ENCODE results near the gene FRAT1. TPM values are rescaled to one million over a fixed set of nuclear protein-coding genes. Genes with fewer than 3 reads are reported as not detected.
A peak's percentile ranks its signal among the peaks of the same experiment; 100 is the strongest.
"Not testable (repeated sequence)": the region's sequence is repeated elsewhere in the genome, so short reads cannot be mapped to it uniquely, and the experiment has no call there.

Gene FRAT1
- total RNA-seq, 2 donors from 2014 or later = 1.5 to 3.7 TPM

DNA sequence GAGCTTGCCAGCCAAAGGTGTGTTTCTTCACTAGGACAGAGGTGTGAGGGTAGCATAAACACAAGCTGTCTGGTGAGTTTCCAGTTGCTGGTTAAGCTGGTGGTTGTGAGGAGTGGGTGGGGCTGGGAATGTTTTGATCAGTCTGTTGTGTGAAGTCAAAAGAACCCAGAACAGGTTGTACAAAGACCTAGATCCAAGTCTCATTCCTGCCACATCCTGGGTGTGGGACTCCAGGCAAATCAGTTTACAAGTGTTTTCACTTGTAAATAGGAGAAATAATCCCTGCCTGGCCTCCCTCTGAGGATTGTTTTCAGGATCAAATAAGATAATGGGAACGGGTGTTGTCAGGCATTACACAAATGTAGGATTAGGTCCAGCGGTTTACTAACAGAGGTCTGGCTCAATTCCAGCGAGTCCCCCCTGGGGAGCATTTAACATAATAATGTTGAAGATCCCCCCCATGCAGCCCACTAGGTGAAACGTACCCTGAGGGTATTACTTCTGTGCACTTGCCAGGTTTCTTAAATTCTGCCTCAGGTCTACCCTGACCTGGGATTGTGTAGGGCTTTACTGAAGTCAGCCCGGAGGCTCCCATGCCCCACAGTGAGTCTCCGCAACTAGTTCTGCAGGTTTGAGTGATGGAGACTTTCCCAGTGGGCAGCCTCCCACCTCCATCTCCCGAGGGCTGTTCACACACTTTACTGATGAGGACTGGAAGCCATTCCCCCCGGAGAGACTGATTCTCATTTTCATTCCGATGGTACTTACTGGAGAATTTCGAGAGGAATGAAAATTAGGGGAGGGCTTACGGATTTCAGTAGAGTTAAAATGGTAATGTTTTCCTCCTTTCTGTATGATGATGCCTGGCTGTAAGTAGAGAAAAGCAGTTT, 18.1 kb downstream of the FRAT1 start:
- no peaks in the 10 kb centered on the region for H3K9me3 Mint-ChIP-seq
- peak overlapping the region; percentile 54 for H3K27ac Mint-ChIP-seq
- ATAC-seq (replicated peaks) = no peak
- H3K4me3 Mint-ChIP-seq = no peak overlapping the region
- no peaks in the 10 kb centered on the region for H3K27me3 Mint-ChIP-seq
- peaks cover 14% of the 10 kb centered on the region for H3K36me3 Mint-ChIP-seq (ENCODE audit: low read depth)
- H3K4me1 Mint-ChIP-seq = peaks cover 14% of the 10 kb centered on the region

DNA sequence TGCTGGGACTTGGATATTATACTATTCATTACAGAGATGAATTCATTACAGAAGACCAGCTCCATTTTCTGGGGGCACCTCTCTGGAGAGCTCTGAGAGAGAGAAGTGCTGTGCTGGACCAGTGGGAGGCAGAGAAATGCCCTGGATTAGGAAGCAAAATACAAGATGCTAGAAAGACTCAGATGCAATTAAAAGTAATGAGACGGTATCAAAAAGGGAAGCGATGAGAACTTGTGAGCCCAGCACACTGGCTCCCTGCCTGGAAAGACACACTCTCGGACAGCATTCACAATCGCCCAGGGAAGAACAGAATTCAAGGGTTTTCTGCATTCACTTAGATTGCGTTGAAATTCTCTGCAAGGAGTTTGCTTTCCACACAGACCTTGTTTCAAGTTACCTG, 19.0 kb downstream of the FRAT1 start:
- H3K4me3 Mint-ChIP-seq = no peak overlapping the region
- H3K9me3 Mint-ChIP-seq = no peaks in the 10 kb centered on the region
- peaks cover 6% of the 10 kb centered on the region for H3K36me3 Mint-ChIP-seq (ENCODE audit: low read depth)
- no peaks in the 10 kb centered on the region for H3K27me3 Mint-ChIP-seq
- no peak for ATAC-seq (replicated peaks)
- no peak overlapping the region for H3K27ac Mint-ChIP-seq
- H3K4me1 Mint-ChIP-seq = peaks cover 6% of the 10 kb centered on the region

DNA sequence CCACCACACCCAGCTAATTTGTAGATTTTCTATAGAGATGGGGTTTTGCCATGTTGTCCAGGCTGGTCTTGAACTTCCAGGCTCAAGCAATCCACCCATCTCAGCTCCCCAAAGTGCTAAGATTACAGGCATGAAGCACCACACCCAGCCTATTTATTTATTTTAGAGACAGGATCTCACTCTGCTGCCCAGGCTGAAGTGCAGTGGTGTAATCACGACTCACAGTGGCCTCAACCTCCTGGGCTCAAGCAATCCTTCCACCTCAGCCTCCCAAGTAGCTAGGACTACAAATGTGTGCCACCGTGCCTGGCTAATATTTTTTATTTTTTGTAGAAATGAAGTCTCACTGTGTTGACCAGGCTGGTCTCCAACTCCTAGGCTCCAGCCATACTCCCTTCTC, 22.3 kb downstream of the FRAT1 start:
- no peaks in the 10 kb centered on the region for H3K36me3 Mint-ChIP-seq (ENCODE audit: low read depth)

DNA sequence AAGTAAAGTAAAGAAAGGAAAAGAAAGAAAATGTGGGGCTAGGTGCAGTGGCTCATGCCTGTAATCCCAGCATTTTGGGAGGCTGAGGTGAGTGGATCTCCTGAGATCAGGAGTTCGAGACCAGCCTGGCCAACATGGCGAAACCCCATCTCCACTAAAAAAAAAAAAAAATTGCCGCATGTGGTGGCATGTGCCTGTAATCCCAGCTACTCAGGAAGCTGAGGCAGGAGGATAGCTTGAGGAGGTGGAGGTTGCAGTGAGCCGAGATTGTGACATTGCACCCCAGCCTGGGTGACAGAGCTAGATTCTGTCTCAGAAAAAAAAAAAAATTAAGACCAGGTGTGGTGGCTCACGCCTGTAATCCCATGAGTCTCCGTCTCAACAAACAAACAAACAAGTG, 24.6 kb downstream of the FRAT1 start:
- not testable (repeated sequence) for H3K27me3 Mint-ChIP-seq; ATAC-seq (replicated peaks); H3K9me3 Mint-ChIP-seq; H3K36me3 Mint-ChIP-seq (ENCODE audit: low read depth); H3K4me3 Mint-ChIP-seq; H3K27ac Mint-ChIP-seq; H3K4me1 Mint-ChIP-seq

More for the DNA sequence above, 22.3 kb downstream of the FRAT1 start:
- no peaks in the 10 kb centered on the region for H3K9me3 Mint-ChIP-seq
- no peaks in the 10 kb centered on the region for H3K4me1 Mint-ChIP-seq
- no peak overlapping the region for H3K4me3 Mint-ChIP-seq
- H3K27me3 Mint-ChIP-seq = no peaks in the 10 kb centered on the region
- no peak for ATAC-seq (replicated peaks)
- no peak overlapping the region for H3K27ac Mint-ChIP-seq

DNA sequence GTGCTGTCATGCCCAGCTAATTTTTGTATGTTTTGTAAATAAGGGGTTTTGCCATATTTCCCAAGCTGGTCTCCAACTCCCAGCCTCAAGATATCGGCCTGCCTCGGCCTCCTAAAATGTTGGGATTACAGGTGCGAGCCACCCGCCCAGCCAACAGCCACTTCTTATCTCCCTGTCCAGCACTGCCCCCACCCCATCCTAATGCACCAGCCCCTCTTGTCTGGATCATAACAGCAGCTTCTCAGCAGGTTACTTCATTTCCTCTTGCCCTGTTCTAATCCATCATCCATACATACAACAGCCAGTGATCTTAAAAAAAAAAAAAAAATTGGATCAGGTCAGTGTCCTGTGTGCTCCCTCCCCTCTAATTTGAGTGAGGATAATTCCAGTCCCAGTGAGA, 28.2 kb downstream of the FRAT1 start:
- no peak overlapping the region for H3K27ac Mint-ChIP-seq
- H3K4me1 Mint-ChIP-seq = no peaks in the 10 kb centered on the region
- H3K36me3 Mint-ChIP-seq (ENCODE audit: low read depth) = peaks cover 20% of the 10 kb centered on the region
- no peaks in the 10 kb centered on the region for H3K27me3 Mint-ChIP-seq
- ATAC-seq (replicated peaks) = no peak
- H3K9me3 Mint-ChIP-seq = no peaks in the 10 kb centered on the region
- H3K4me3 Mint-ChIP-seq = no peak overlapping the region

DNA sequence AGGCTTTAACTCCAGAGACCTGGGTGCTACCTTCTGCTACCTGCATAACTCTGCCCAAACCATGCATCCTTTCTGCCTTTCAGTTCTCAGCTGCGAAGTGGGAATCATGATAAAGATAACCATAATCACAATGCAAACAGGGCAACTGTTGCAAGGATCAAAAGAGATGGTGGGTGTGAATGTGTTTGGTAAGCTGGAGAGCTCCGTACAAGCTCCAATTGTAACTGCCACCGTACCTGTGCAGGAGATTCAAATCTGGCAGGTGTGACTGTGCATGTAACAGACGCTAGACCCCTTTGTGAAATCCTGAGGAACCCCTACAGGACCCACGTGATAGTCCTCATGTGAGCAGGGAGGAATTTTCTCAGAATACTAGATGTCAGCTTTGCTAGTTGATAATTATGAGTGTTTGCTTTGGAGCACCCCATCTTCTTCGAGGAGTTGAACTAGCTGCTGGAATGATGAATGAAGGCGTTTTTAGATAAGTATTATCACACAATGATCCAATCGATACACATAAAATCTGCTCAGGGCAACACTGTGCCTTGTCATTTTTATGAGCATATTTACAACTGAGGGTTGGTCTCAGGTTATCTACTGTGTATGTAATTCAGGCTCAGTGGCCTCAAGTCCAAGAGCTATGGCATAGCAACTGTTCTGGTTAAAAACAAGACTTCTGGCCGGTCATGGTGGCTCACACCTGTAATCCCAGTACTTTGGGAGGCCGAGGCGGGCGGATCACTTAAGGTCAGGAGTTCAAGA, 30.9 kb downstream of the FRAT1 start:
- peaks cover 37% of the 10 kb centered on the region for H3K36me3 Mint-ChIP-seq (ENCODE audit: low read depth)
- no peaks in the 10 kb centered on the region for H3K27me3 Mint-ChIP-seq
- no peaks in the 10 kb centered on the region for H3K9me3 Mint-ChIP-seq
- no peak overlapping the region for H3K27ac Mint-ChIP-seq
- no peak overlapping the region for H3K4me3 Mint-ChIP-seq
- no peak for ATAC-seq (replicated peaks)
- no peaks in the 10 kb centered on the region for H3K4me1 Mint-ChIP-seq

DNA sequence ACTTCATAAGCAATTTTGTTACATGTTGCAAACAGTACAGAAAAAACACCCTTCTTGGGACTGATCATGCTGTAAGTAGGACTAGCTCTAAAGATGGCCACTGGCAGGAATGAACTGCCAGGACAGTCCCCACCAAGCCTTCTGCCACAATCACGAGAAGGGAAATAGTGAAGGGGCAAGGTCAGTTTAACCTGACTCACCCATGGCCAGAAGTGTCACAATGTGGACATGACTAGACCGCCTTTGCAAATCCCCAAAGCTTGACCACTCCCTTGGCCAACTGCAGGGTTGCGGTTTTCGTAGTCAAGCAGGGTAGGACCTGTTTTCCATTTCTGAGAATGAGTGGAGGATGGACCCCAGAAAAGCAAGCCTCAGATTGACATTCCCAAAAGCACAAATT, 34.9 kb downstream of the FRAT1 start:
- H3K36me3 Mint-ChIP-seq (ENCODE audit: low read depth) = peaks cover 76% of the 10 kb centered on the region
- no peak overlapping the region for H3K27ac Mint-ChIP-seq
- no peaks in the 10 kb centered on the region for H3K27me3 Mint-ChIP-seq
- ATAC-seq (replicated peaks) = no peak
- H3K4me1 Mint-ChIP-seq = peaks cover 5% of the 10 kb centered on the region
- no peak overlapping the region for H3K4me3 Mint-ChIP-seq
- H3K9me3 Mint-ChIP-seq = no peaks in the 10 kb centered on the region

DNA sequence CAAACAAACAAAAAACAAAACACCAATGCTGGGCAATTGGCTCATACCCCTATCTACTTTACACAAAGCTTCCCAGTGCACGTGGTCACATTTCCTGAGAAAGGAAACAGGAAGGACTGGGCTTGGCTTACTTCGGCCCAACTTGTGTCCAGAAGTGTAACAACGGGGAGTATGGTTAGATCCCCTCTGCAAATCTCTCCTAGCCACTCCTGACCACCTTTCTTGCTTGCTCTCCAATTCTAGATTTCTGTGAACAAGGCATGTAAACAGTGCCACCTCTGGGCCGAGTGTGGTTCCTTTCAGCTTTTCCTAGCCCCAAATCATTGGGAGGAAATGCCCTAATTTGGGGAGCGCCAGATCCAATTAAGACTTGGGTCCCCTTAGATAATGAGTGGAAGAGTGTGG, 36.5 kb downstream of the FRAT1 start:
- no peaks in the 10 kb centered on the region for H3K27me3 Mint-ChIP-seq
- H3K4me1 Mint-ChIP-seq = peaks cover 5% of the 10 kb centered on the region
- H3K9me3 Mint-ChIP-seq = no peaks in the 10 kb centered on the region
- no peak overlapping the region for H3K4me3 Mint-ChIP-seq
- no peak for ATAC-seq (replicated peaks)
- H3K36me3 Mint-ChIP-seq (ENCODE audit: low read depth) = peaks cover 77% of the 10 kb centered on the region
- H3K27ac Mint-ChIP-seq = peak overlapping the region; percentile 11

DNA sequence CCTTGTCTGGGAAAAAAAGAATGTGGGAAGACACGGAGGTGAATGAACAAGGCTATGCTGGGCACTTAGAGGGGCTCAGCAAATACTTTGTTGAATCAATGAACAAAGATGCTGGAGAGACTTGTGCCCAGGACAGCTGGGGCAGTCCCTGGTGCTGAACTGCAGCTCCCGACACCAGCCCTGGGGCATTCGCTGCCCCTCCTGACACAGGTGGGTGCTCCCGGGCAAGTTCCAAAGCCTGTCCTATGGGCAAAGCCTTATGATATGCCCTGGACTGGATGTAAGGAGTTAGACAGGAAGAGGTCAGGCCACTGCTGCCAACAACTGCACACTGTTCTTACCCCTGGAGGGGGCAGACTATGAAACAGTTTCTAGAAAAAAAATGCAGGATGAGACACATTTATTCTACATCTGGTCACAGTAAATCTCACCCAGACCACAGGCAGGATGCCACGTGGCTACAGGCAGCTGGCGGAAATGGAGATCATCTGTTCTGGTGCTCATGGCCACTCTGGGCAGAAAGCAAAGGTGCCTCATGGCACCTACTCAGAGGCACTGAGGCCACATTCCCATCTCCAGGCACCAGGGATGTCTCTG, 37.3 kb downstream of the FRAT1 start:
- H3K9me3 Mint-ChIP-seq = no peaks in the 10 kb centered on the region
- H3K4me1 Mint-ChIP-seq = peaks cover 5% of the 10 kb centered on the region
- peak overlapping the region; percentile 11 for H3K27ac Mint-ChIP-seq
- no peak for ATAC-seq (replicated peaks)
- no peaks in the 10 kb centered on the region for H3K27me3 Mint-ChIP-seq
- H3K36me3 Mint-ChIP-seq (ENCODE audit: low read depth) = peaks cover 84% of the 10 kb centered on the region
- H3K4me3 Mint-ChIP-seq = no peak overlapping the region

DNA sequence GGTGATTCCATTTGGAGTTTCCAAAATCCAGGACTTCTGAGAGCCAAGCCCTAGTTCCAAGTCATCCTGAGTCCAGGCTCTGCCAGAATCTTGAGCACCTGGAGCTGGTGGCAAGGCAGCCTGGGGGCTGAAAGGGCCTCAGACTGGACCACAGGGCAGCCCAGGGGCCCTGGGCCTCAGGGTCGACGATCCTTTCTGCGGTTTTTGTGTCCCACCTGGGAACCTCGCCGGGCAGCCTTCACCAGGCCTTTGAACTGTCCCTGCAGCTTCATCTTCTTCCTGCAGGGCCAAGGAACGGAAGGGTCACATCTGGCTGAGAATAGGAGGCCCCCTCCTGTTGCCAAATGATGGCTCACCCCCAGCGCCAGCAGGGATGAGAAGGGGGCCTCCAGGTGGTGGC, 37.8 kb downstream of the FRAT1 start:
- no peaks in the 10 kb centered on the region for H3K27me3 Mint-ChIP-seq
- peaks cover 82% of the 10 kb centered on the region for H3K36me3 Mint-ChIP-seq (ENCODE audit: low read depth)
- H3K27ac Mint-ChIP-seq = no peak overlapping the region

DNA sequence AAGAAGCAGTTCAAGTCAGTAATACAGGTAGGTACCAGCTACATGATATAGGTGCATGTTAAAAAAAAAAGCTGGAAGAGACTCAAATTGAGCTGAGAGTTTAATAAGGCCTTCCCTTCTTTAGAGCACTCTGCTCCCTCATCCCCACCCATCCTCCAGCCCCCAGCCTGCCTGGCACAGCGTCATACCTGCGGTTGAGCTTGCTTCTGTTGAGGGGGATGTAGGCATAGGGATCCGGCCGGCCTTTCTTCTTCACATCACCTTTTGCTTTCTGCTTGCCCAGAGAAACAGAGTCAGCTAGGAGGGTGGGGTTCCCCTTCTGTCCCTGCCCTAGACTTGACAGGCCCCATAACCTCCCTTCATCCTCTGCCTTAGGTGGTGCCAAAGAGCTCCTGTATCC, 39.3 kb downstream of the FRAT1 start:
- H3K27me3 Mint-ChIP-seq = no peaks in the 10 kb centered on the region
- no peaks in the 10 kb centered on the region for H3K9me3 Mint-ChIP-seq
- peaks cover 5% of the 10 kb centered on the region for H3K4me1 Mint-ChIP-seq
- H3K4me3 Mint-ChIP-seq = no peak overlapping the region
- peaks cover 80% of the 10 kb centered on the region for H3K36me3 Mint-ChIP-seq (ENCODE audit: low read depth)
- no peak for ATAC-seq (replicated peaks)
- no peak overlapping the region for H3K27ac Mint-ChIP-seq

More for the DNA sequence above, 37.8 kb downstream of the FRAT1 start:
- ATAC-seq (replicated peaks) = no peak
- no peaks in the 10 kb centered on the region for H3K9me3 Mint-ChIP-seq
- H3K4me3 Mint-ChIP-seq = no peak overlapping the region
- peaks cover 5% of the 10 kb centered on the region for H3K4me1 Mint-ChIP-seq

DNA sequence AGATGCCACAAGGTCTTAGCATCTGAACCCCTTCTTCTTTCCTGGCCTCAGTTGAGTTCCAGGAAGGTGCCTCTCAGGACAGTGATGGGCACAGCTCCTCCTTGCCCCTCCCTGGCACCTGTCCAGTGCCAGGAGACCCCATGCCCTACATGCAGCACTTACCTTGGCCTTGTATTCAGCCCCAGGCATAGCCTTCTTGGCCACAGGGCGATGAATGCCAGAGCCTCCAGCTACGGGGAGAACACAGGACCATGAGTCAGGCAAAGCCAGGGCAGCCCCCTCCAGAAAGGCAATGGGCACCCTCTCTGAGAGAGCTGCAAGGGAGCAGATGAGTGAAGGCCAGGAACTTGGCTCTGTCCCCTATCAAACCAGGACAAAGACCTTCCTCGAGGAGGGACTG, 39.7 kb downstream of the FRAT1 start:
- peaks cover 79% of the 10 kb centered on the region for H3K36me3 Mint-ChIP-seq (ENCODE audit: low read depth)
- H3K27me3 Mint-ChIP-seq = no peaks in the 10 kb centered on the region

DNA sequence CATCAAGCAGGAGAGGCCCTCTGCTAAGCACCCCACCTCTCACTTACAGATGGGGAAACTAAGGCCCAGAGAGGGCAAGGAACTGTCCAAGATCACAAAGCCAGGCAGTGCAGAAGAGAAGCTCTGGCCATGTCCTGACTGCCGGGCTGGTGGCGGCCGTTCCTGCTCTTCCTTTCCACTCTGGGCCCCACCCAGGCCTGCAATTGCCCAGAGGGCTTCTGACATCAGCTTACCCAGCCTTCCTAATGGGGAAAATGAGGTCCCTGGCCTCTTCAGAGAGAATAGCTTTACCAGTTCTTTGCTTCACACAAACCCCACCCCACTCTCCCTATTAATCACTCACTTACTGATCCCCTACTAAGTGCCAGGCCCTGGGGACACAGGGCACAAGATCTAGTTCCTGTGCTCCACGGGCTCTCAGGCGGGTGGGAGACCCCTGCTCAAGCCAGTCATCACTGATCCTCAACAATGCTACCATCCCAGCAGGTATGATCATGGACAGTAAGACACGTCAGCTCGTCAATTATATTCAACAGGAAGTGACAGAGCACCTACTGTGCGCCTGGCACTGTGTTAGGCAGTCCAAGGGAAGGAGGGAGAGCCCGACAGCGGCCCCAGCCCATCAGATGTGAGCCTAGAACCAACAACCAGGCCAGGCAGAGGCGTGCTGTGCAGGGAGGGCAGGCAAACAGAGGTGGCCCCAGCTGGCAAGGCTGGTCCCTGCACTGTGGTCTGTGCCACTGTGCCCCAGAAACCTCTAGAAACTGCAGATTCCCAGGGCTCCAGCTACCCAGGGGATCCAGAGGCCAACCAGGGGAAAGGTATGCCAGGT, 41.9 kb downstream of the FRAT1 start:
- no peaks in the 10 kb centered on the region for H3K9me3 Mint-ChIP-seq
- H3K36me3 Mint-ChIP-seq (ENCODE audit: low read depth) = peaks cover 82% of the 10 kb centered on the region
- no peak overlapping the region for H3K4me3 Mint-ChIP-seq
- H3K27me3 Mint-ChIP-seq = no peaks in the 10 kb centered on the region
- no peak overlapping the region for H3K27ac Mint-ChIP-seq
- no peak for ATAC-seq (replicated peaks)
- peaks cover under 1% of the 10 kb centered on the region for H3K4me1 Mint-ChIP-seq

More for the DNA sequence above, 39.7 kb downstream of the FRAT1 start:
- no peak overlapping the region for H3K27ac Mint-ChIP-seq
- peaks cover 5% of the 10 kb centered on the region for H3K4me1 Mint-ChIP-seq
- no peaks in the 10 kb centered on the region for H3K9me3 Mint-ChIP-seq
- ATAC-seq (replicated peaks) = no peak
- H3K4me3 Mint-ChIP-seq = no peak overlapping the region

DNA sequence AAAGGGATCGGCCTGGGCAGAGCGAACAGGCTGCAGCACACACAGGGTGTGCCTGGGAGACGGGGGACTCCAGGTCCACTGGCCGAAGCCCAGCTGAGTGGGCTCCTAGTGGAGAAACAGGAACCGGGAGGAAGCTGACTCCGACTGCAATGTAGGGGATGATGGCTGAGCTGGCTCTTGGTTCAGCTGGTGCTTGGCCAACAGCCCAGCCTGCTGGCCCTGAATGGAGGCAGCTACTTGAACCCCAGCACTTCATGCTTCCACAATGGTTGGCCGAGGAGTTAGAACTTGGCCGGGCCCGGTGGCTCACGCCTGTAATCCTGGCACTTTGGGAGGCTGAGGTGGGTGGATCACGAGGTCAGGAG, 42.4 kb downstream of the FRAT1 start:
- Mint-ChIP-seq H3K9me3 (no peaks in the 10 kb centered on the region), H3K27me3 (no peaks in the 10 kb centered on the region), H3K36me3 (ENCODE audit: low read depth) (peaks cover 82% of the 10 kb centered on the region), H3K4me1 (no peaks in the 10 kb centered on the region), H3K27ac (no peak overlapping the region), H3K4me3 (no peak overlapping the region)
- no peak for ATAC-seq (replicated peaks)
